Natural killer cell (primary cell): ENCODE measurements around the gene THRB. TPM values are rescaled to one million over a fixed set of nuclear protein-coding genes. Genes with fewer than 3 reads are reported as not detected.

Source experiments
- ATAC-seq, 3 donors: fragments of 150-1000 bp in 2 of 3; fragments of 200-7000 bp in 1 of 3; cut with Tn5 transposase; 1 replicate in 1 of 3; 2 replicates in 2 of 3; pipeline ENCODE4 v1.10.0; 2021; ENCODE audit warnings: mild to moderate bottlenecking in 2 of 3, moderate library complexity in 2 of 3
- DNase-seq, 2 donors: peaks; one replicate each; pipeline versions ENCODE4 v3.0.0 to v3.0.0-alpha.2; 2013 to 2021; ENCODE audit warnings: mixed read lengths in 1 of 2
- H3K27ac ChIP-seq: one replicate; pipeline ENCODE4 v1.5.1; 2013; ENCODE audit warnings: mild to moderate bottlenecking, low read length
- H3K27me3 ChIP-seq: one replicate; pipeline ENCODE4 v1.6.1; 2013; ENCODE audit warnings: low read length; ENCODE audit not compliant: control insufficient read depth, insufficient read depth
- H3K36me3 ChIP-seq: one replicate; pipeline ENCODE4 v1.6.1; 2013; ENCODE audit warnings: low read length; ENCODE audit not compliant: control insufficient read depth, insufficient read depth
- H3K4me1 ChIP-seq: one replicate; pipeline ENCODE4 v1.6.1; 2013; ENCODE audit warnings: low read length; ENCODE audit not compliant: control insufficient read depth, insufficient read depth
- H3K4me3 ChIP-seq: one replicate; pipeline ENCODE4 v1.5.1; 2013; ENCODE audit warnings: low read length
- H3K9me3 ChIP-seq: one replicate; pipeline ENCODE4 v1.6.1; 2013; ENCODE audit warnings: low read length; ENCODE audit not compliant: control insufficient read depth, insufficient read depth
- H3K27ac Mint-ChIP-seq, 2 donors: one replicate each; pipeline ENCODE4 v1.8.0; 2022; ENCODE audit warnings: mild to moderate bottlenecking in 2 of 2, mixed read lengths in 2 of 2, moderate library complexity in 1 of 2
- H3K27me3 Mint-ChIP-seq, 2 donors: one replicate each; pipeline ENCODE4 v1.8.0; 2022; ENCODE audit warnings: low read depth in 2 of 2, mixed read lengths in 2 of 2
- H3K36me3 Mint-ChIP-seq: one replicate; pipeline ENCODE4 v1.8.0; 2022; ENCODE audit warnings: mixed read lengths
- H3K4me1 Mint-ChIP-seq, 2 donors: one replicate each; pipeline ENCODE4 v1.8.0; 2022; ENCODE audit warnings: mixed read lengths in 2 of 2
- H3K4me3 Mint-ChIP-seq: one replicate; pipeline ENCODE4 v1.8.0; 2022; ENCODE audit warnings: mild to moderate bottlenecking, moderate library complexity, mixed read lengths
- H3K9me3 Mint-ChIP-seq, 2 donors: one replicate each; pipeline ENCODE4 v1.8.0; 2022; ENCODE audit warnings: mixed read lengths in 2 of 2
- CTCF ChIP-seq: fragments of 200-600 bp; IDR thresholded peaks from one replicate; pipeline ENCODE4 v1.8.0; 2022; ENCODE audit warnings: antibody characterized with exemption
- WGBS: methylation state at CpG from one replicate; pipeline ENCODE4 v1.1.7; 2013; ENCODE audit warnings: missing lambda C conversion rate; ENCODE audit not compliant: insufficient coverage; 5-methylcytosine and 5-hydroxymethylcytosine counted together
- intact Hi-C: fragments of 100-400 bp; cut with micrococcal nuclease; formaldehyde crosslinking; loops from one replicate; pipeline ENCODE4 v1.14.2; 2022
- total RNA-seq, 4 donors: library from RNA; stranded (reverse); fragments of 120-200 nt in 1 of 4; gene quantifications; one replicate each; pipeline versions ENCODE4 v1.2.3 to v1.2.4, GENCODE V29; 2013 to 2022

THRB gene
- total RNA-seq, 3 donors from 2014 or later (not counting 1 experiment from before 2014, with no cell fraction given), result 0.05 TPM; not detected in 2

- Mint-ChIP-seq H3K4me1 (peaks cover 9% of the 10 kb centered on the region in 2 donors), H3K4me3 (no peak overlapping the region), H3K9me3 (peaks cover 0 to 2% of the 10 kb centered on the region in 2 donors), H3K27me3 (no peaks in the 10 kb centered on the region), H3K27ac (no peak overlapping the region), H3K36me3 (no peaks in the 10 kb centered on the region)
- Histone ChIP-seq H3K27me3 (no peaks in the 10 kb centered on the region), H3K9me3 (no peaks in the 10 kb centered on the region), H3K27ac (no peak overlapping the region), H3K4me3 (no peak overlapping the region), H3K4me1 (no peaks in the 10 kb centered on the region), H3K36me3 (no peaks in the 10 kb centered on the region)
- TF ChIP-seq CTCF, result no peak
- ATAC-seq, result no peak
- intact Hi-C loops, result no loop called here
- DNase-seq, result no peak
Observed at GRCh38 chr3:24504772-24505171, 10.1 kb upstream of the THRB start.

- DNase-seq, result no peak
- no peak overlapping the region for H3K4me3 Mint-ChIP-seq
Observed at GRCh38 chr3:24503616-24504113, 9.0 kb upstream of the THRB start.

GRCh38 chr3:24502690-24503089 lies 8.0 kb upstream of the THRB start:
- no peak for ATAC-seq
- Histone ChIP-seq H3K4me1 (no peaks in the 10 kb centered on the region), H3K4me3 (no peak overlapping the region), H3K27me3 (no peaks in the 10 kb centered on the region), H3K9me3 (no peaks in the 10 kb centered on the region), H3K36me3 (no peaks in the 10 kb centered on the region), H3K27ac (no peak overlapping the region)
- no peak overlapping the region for H3K27ac Mint-ChIP-seq
- DNase-seq, result no peak
- no peaks in the 10 kb centered on the region for H3K36me3 Mint-ChIP-seq
- peaks cover 9% of the 10 kb centered on the region in 2 donors for H3K4me1 Mint-ChIP-seq
- H3K27me3 Mint-ChIP-seq, result no peaks in the 10 kb centered on the region
- intact Hi-C loops, result no loop called here
- H3K9me3 Mint-ChIP-seq, result peaks cover 0 to 2% of the 10 kb centered on the region in 2 donors
- TF ChIP-seq CTCF, result no peak
- H3K4me3 Mint-ChIP-seq, result no peak overlapping the region
- no CpG with 5 or more reads among the region's 1 CpG for WGBS

More at GRCh38 chr3:24503616-24504113, 9.0 kb upstream of the THRB start:
- H3K27me3 ChIP-seq, result no peaks in the 10 kb centered on the region
- H3K27ac Mint-ChIP-seq, result no peak overlapping the region
- H3K27me3 Mint-ChIP-seq, result no peaks in the 10 kb centered on the region
- no peaks in the 10 kb centered on the region for H3K36me3 Mint-ChIP-seq
- H3K4me1 ChIP-seq, result no peaks in the 10 kb centered on the region
- no peaks in the 10 kb centered on the region for H3K9me3 ChIP-seq
- no peak overlapping the region for H3K4me3 ChIP-seq
- WGBS, result 62% methylated on average over 3 of the region's 3 CpGs
- no peaks in the 10 kb centered on the region for H3K36me3 ChIP-seq
- H3K4me1 Mint-ChIP-seq, result peaks cover 9% of the 10 kb centered on the region in 2 donors
- intact Hi-C loops, result no loop called here
- H3K9me3 Mint-ChIP-seq, result peaks cover 0 to 2% of the 10 kb centered on the region in 2 donors
- no peak for TF ChIP-seq CTCF
- H3K27ac ChIP-seq, result no peak overlapping the region
- ATAC-seq, result no peak

- DNase-seq (no peak), ATAC-seq (no peak)
- H3K27ac Mint-ChIP-seq, result no peak overlapping the region
- H3K9me3 Mint-ChIP-seq, result peaks cover 0 to 2% of the 10 kb centered on the region in 2 donors
- 83% methylated on average over 1 of the region's 1 CpG for WGBS
- intact Hi-C loops, result no loop called here
- TF ChIP-seq CTCF, result no peak
- Histone ChIP-seq H3K36me3 (no peaks in the 10 kb centered on the region), H3K27ac (no peak overlapping the region), H3K4me3 (no peak overlapping the region), H3K27me3 (peaks cover 3% of the 10 kb centered on the region), H3K9me3 (no peaks in the 10 kb centered on the region), H3K4me1 (peaks cover under 1% of the 10 kb centered on the region)
- H3K4me3 Mint-ChIP-seq, result no peak overlapping the region
- no peaks in the 10 kb centered on the region for H3K36me3 Mint-ChIP-seq
- peaks cover 9% of the 10 kb centered on the region in 2 donors for H3K4me1 Mint-ChIP-seq
- peaks cover 12 to 16% of the 10 kb centered on the region in 2 donors for H3K27me3 Mint-ChIP-seq
Observed at GRCh38 chr3:24500806-24501205, 6.2 kb upstream of the THRB start.
